ENCODE measurements around the gene SIM1.

Gene SIM1

GRCh38 chr6:100347901-100348550, 116.7 kb downstream of the SIM1 start:
- DNase-seq: no peak

DNA sequence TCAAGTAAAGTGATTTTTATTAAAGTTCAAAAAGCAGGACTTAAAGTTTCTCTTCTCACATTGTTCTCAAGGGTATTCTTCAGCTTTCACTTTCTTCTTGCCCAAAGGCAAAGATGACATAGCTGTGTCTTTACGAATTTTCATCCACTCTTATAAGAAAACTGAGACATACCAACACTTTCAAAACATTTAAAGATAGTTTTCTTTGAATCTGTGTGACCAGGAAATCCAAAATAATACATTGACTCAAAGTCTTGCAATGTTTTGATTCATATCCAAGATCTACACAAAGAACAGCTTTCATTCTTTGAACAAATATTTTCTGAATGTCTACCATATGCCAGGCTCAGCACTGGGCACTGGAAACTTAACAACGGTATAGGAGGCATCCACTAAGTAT, 117.9 kb downstream of the SIM1 start:
- DNase-seq: no peak

DNA sequence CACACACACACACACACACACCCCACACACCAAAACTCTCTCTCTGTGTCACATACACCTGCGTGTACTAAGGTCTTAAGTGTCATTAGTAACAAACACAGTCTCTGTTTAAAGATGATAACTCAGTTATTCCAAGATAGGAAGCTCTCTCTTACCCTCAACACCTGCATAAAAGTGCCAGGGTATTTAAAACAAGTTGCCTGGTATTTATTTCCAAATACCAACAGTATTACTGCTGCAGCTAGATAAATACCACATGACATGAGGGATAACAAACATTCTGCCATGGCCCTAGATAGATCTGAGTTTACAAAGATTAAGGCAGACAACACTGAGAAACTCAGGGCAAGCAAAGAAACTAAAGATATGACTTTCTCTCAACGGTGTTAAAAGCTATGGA, 118.5 kb downstream of the SIM1 start:
- no peak for DNase-seq

DNA sequence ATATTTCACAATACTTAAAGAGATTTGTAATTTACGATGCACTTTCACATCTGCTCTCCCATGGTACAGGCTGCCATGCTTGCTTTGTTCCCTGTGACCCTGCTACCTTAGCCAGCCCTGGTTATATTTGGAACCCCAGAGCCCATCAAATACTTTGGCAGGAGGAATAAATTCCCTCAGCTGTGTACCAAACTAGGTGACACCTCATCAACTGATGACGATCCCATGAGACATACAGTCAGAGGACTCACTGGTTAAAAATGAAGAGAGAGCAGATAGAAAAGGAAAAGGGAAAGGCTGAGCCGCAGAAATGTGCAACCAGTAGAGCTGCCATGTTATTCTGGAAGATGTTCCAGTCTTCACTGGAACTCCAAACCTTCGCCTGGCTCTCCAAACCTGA, 120.0 kb downstream of the SIM1 start:
- no peak for DNase-seq

DNA sequence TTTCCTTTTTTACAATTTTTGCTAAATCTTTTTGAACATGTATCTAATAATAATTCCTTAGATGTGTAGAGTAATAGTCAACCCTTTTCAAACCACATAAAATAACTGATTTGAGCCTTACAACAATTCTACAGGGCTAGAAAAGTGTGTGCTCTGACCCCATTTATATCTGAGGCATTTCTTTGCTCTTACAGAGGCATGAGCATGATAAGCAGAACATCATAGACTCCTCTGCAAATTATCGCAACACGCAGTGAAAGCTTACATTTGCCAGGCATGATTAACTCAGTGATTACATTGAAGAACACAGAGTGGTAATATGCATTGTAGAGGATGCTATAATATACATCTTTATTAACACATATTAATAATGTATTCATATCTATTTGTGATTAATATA, 120.4 kb downstream of the SIM1 start:
- no peak for DNase-seq

- DNase-seq: no peak
These were observed 121.2 kb downstream of the SIM1 start for GRCh38 chr6:100343316-100344077.

- DNase-seq: no peak
These were observed 121.9 kb downstream of the SIM1 start for GRCh38 chr6:100342830-100343229.

DNA sequence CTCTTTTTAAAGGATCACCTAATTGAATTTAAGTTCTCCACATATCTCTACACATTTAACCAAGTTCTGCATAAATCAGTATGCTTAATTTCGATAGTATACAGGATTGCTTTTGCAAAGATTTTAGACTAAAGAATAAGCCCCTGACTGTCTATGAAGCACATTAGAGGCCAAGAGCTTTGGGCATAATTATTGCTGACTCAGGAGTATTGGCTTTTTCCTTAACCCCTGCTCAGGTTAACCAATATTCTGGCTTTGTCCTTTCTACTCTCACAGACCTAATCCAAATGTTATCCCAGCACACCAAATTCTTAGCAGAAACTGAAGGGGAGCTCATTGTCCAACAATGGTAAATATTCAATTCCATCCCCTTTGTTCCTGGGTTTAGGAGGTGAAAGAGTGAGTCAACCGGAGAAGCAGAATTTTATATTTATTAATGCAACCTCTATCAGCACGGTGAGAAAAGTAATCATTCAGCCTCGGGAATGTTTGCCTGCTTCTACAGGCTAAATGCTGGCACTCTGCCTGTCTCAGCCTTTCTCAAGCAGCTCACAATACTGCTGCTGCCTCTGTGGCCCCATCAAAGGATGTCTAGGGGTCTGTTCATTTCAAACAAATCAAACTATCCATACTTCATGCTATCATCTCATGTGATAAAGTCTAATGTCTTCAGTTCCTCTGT, 125.0 kb downstream of the SIM1 start:
- DNase-seq: no peak

DNA sequence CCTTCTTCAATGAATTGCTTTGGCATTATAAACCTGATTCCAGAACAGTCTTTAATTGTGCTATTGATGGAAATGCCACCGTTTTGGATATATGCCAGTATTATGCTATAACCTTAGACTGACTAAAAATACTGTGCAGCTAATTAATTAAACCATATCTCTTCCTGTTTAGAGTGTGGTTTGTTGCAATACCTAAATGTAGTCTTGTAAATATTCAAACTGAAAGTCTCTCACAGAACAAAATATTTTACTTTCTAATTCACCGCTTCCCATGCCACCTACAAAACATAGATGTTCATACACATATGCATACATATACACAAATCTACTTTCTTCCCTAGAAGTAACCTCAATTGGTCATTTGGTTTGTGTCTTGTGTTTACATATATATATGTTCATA, 126.6 kb downstream of the SIM1 start:
- DNase-seq: no peak

DNA sequence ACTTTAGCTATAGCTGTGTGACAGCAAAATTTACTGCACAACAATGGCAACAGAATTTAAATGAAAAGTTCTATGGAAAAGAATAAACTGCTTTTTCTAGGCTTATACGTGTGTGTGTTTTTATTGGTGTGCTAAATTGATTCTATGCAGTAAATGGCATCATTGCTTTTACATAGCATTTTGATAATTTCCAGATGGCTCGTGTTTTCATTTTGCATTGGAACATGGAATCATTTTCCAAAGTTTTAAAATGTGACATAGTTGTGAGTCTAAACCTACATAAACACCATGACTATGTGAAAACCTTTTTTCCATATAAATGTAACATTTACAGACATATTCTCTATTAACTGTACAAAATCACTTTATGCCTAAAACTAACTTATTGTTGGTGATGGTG, 127.8 kb downstream of the SIM1 start:
- no peak for DNase-seq

GRCh38 chr6:100335991-100336390, 128.7 kb downstream of the SIM1 start:
- DNase-seq: no peak
